Glutamatergic neuron (in vitro differentiated cells): Measurements from ENCODE around the gene TMEM127. TPM values are rescaled to one million over a fixed set of nuclear protein-coding genes. Genes with fewer than 3 reads are reported as not detected.

Source experiments
- DNase-seq: peaks from one replicate; pipeline ENCODE4 v3.0.0; 2022
- H3K27ac Mint-ChIP-seq: one replicate; pipeline ENCODE4 v1.8.0; 2020; ENCODE audit warnings: mild to moderate bottlenecking, mixed read lengths, inconsistent platforms; ENCODE audit not compliant: unreplicated experiment
- H3K27me3 Mint-ChIP-seq: one replicate; pipeline ENCODE4 v1.8.0; 2020; ENCODE audit warnings: mild to moderate bottlenecking, moderate library complexity, mixed read lengths, inconsistent platforms; ENCODE audit not compliant: unreplicated experiment
- H3K36me3 Mint-ChIP-seq: one replicate; pipeline ENCODE4 v1.8.0; 2020; ENCODE audit warnings: mild to moderate bottlenecking, mixed read lengths, inconsistent platforms; ENCODE audit not compliant: unreplicated experiment
- H3K4me1 Mint-ChIP-seq: one replicate; pipeline ENCODE4 v1.8.0; 2020; ENCODE audit warnings: mild to moderate bottlenecking, low read depth, mixed read lengths, inconsistent platforms; ENCODE audit not compliant: unreplicated experiment
- H3K4me3 Mint-ChIP-seq: one replicate; pipeline ENCODE4 v1.8.0; 2020; ENCODE audit warnings: mild to moderate bottlenecking, mixed read lengths, inconsistent platforms; ENCODE audit not compliant: unreplicated experiment
- H3K9me3 Mint-ChIP-seq: one replicate; pipeline ENCODE4 v1.8.0; 2020; ENCODE audit warnings: mild to moderate bottlenecking, moderate library complexity, mixed read lengths, inconsistent platforms; ENCODE audit not compliant: unreplicated experiment
- CTCF ChIP-seq: fragments of 200-600 bp; sonication (generic); IDR thresholded peaks from one replicate; pipeline ENCODE4 v1.5.0; 2021; ENCODE audit not compliant: partially characterized antibody, unreplicated experiment
- total RNA-seq: library from RNA; stranded (reverse); fragmentation: NEBNext Ultra II Directional; extraction: Animal tissue kit (Norgen Biotek cat#: 25700); gene quantifications from one replicate; pipeline ENCODE4 v1.2.1, GENCODE V29; 2021; ENCODE audit not compliant: unreplicated experiment

TMEM127 gene
- total RNA-seq, 1 donor from 2014 or later: 32.5 TPM

- H3K9me3 Mint-ChIP-seq: peaks cover 6% of the 10 kb centered on the region
- peak overlapping the region; percentile 82 for H3K27ac Mint-ChIP-seq
- H3K4me1 Mint-ChIP-seq: peaks cover 21% of the 10 kb centered on the region
- peak overlapping the region; percentile 95 for H3K4me3 Mint-ChIP-seq
- TF ChIP-seq CTCF: no peak
- H3K27me3 Mint-ChIP-seq: peaks cover 9% of the 10 kb centered on the region
- no peaks in the 10 kb centered on the region for H3K36me3 Mint-ChIP-seq
- DNase-seq: no peak
Observed at GRCh38 chr2:96207774-96208142, 58.0 kb downstream of the TMEM127 start.

- no peak for DNase-seq
- Mint-ChIP-seq H3K36me3 (no peaks in the 10 kb centered on the region), H3K27me3 (peaks cover 9% of the 10 kb centered on the region), H3K27ac (peak overlapping the region; percentile 82), H3K9me3 (peaks cover 6% of the 10 kb centered on the region), H3K4me3 (peak overlapping the region; percentile 95), H3K4me1 (peaks cover 21% of the 10 kb centered on the region)
- no peak for TF ChIP-seq CTCF
Observed at GRCh38 chr2:96207073-96207773, 58.6 kb downstream of the TMEM127 start.

- Mint-ChIP-seq H3K4me3 (peak overlapping the region; percentile 50), H3K36me3 (no peaks in the 10 kb centered on the region), H3K27ac (no peak overlapping the region), H3K27me3 (peaks cover 9% of the 10 kb centered on the region), H3K4me1 (peaks cover 21% of the 10 kb centered on the region), H3K9me3 (peaks cover 6% of the 10 kb centered on the region)
- no peak for TF ChIP-seq CTCF
- no peak for DNase-seq
Observed at GRCh38 chr2:96205888-96206287, 59.9 kb downstream of the TMEM127 start.

- Mint-ChIP-seq H3K4me1 (peaks cover 21% of the 10 kb centered on the region), H3K4me3 (peak overlapping the region; percentile 53), H3K27ac (peak overlapping the region; percentile 9), H3K9me3 (peaks cover 6% of the 10 kb centered on the region), H3K36me3 (no peaks in the 10 kb centered on the region), H3K27me3 (peaks cover 9% of the 10 kb centered on the region)
- no peak for TF ChIP-seq CTCF
- DNase-seq: no peak
Observed at GRCh38 chr2:96204836-96205624, 60.8 kb downstream of the TMEM127 start.
